ENCODE data around the gene LRRC40. TPM values are rescaled to one million over a fixed set of nuclear protein-coding genes. Genes with fewer than 3 reads are reported as not detected.

Gene LRRC40
- polyA plus RNA-seq, 1 donor (not counting 4 experiments of a cell fraction or from before 2014, with no cell fraction given), result 28.5 TPM

DNA sequence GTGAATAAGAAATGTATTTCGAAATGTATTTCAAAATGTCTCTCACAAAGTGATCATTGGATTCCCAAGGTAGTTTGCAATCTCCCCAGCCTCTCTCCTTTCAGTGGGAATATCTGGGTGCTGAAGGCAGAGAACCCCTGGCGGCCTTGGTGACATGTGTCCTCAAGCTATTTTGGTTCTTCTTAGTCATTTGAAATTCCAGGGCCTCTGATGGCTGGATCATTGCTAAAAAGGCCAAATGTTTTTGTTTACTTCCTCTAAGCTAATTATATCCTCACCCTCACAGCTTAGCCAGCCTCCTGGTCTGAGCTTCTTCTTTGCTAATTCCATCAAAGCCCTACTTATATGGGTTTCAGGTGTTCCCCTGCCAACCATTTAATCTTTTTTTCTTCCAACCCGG is 71.2 kb downstream of the LRRC40 start:
- no peaks in the 10 kb centered on the region for H3K9me1 ChIP-seq (ENCODE audit: control insufficient read depth, extremely low read depth, insufficient read depth, low read length)
- no peak overlapping the region for H3K4me2 ChIP-seq (ENCODE audit: control insufficient read depth, extremely low read depth, insufficient read depth, low read depth, low read length)
- H2AFZ ChIP-seq (ENCODE audit: control insufficient read depth, low read length), result no peak overlapping the region
- H4K20me1 ChIP-seq (ENCODE audit: control insufficient read depth, extremely low read depth, insufficient read depth, low read length), result no peaks in the 10 kb centered on the region
- H3K4me3 ChIP-seq (ENCODE audit: control insufficient read depth in 2 of 3, extremely low read depth in 1 of 3, insufficient read depth in 2 of 3, low read depth in 1 of 3, low read length in 3 of 3), result no peak overlapping the region
- no peaks in the 10 kb centered on the region for H3K9me3 ChIP-seq (ENCODE audit: control insufficient read depth, low read depth, low read length)
- H3K27me3 ChIP-seq (ENCODE audit: control insufficient read depth, extremely low read depth, insufficient read depth, low read length), result no peaks in the 10 kb centered on the region
- FAIRE-seq (no peak), DNase-seq (ENCODE audit: low read depth, low spot score) (no peak)
- dilution Hi-C loops (cut with MboI; ENCODE audit: extremely low pct_ligation_motif_present, low sequenced_read_pairs), result no loop called here
- H3K79me2 ChIP-seq (ENCODE audit: control insufficient read depth, insufficient read depth, low read length), result no peaks in the 10 kb centered on the region
- no peaks in the 10 kb centered on the region for H3K4me1 ChIP-seq (ENCODE audit: control insufficient read depth, extremely low read depth, insufficient read depth, low read length)
- H3K36me3 ChIP-seq (ENCODE audit: control insufficient read depth in 2 of 2, extremely low read depth in 1 of 2, insufficient read depth in 2 of 2, low read length in 2 of 2), result no peaks in the 10 kb centered on the region
- H3K9ac ChIP-seq (ENCODE audit: control insufficient read depth, extremely low read depth, insufficient read depth, low read length), result no peak overlapping the region
- H3K27ac ChIP-seq (ENCODE audit: control insufficient read depth, insufficient read depth, low read length), result no peak overlapping the region
- no peak for TF ChIP-seq EZH2 (IDR thresholded peaks at IDR 0.05; ENCODE audit: low read length)
- TF ChIP-seq CTCF (optimal IDR thresholded peaks at IDR 0.05 in 1 of 3, IDR thresholded peaks at IDR 0.05 in 1 of 3, conservative IDR thresholded peaks at IDR 0.05 in 1 of 3; ENCODE audit: extremely low read depth in 1 of 3, insufficient read depth in 2 of 3, low read length in 3 of 3), result no peak

- Histone ChIP-seq H3K36me3 (ENCODE audit: control insufficient read depth in 2 of 2, extremely low read depth in 1 of 2, insufficient read depth in 2 of 2, low read length in 2 of 2) (no peaks in the 10 kb centered on the region), H3K4me3 (ENCODE audit: control insufficient read depth in 2 of 3, extremely low read depth in 1 of 3, insufficient read depth in 2 of 3, low read depth in 1 of 3, low read length in 3 of 3) (no peak overlapping the region), H3K27ac (ENCODE audit: control insufficient read depth, insufficient read depth, low read length) (no peak overlapping the region), H3K9ac (ENCODE audit: control insufficient read depth, extremely low read depth, insufficient read depth, low read length) (no peak overlapping the region), H4K20me1 (ENCODE audit: control insufficient read depth, extremely low read depth, insufficient read depth, low read length) (no peaks in the 10 kb centered on the region), H3K27me3 (ENCODE audit: control insufficient read depth, extremely low read depth, insufficient read depth, low read length) (no peaks in the 10 kb centered on the region), H2AFZ (ENCODE audit: control insufficient read depth, low read length) (no peak overlapping the region), H3K9me3 (ENCODE audit: control insufficient read depth, low read depth, low read length) (no peaks in the 10 kb centered on the region), H3K9me1 (ENCODE audit: control insufficient read depth, extremely low read depth, insufficient read depth, low read length) (no peaks in the 10 kb centered on the region), H3K4me1 (ENCODE audit: control insufficient read depth, extremely low read depth, insufficient read depth, low read length) (no peaks in the 10 kb centered on the region), H3K79me2 (ENCODE audit: control insufficient read depth, insufficient read depth, low read length) (no peaks in the 10 kb centered on the region), H3K4me2 (ENCODE audit: control insufficient read depth, extremely low read depth, insufficient read depth, low read depth, low read length) (no peak overlapping the region)
- DNase-seq (ENCODE audit: low read depth, low spot score) (no peak), FAIRE-seq (no peak)
- dilution Hi-C loops (cut with MboI; ENCODE audit: extremely low pct_ligation_motif_present, low sequenced_read_pairs), result no loop called here
- TF ChIP-seq EZH2 (IDR thresholded peaks at IDR 0.05; ENCODE audit: low read length) (no peak), CTCF (optimal IDR thresholded peaks at IDR 0.05 in 1 of 3, IDR thresholded peaks at IDR 0.05 in 1 of 3, conservative IDR thresholded peaks at IDR 0.05 in 1 of 3; ENCODE audit: extremely low read depth in 1 of 3, insufficient read depth in 2 of 3, low read length in 3 of 3) (no peak)
Observed at GRCh38 chr1:70117046-70117445, 88.3 kb downstream of the LRRC40 start.
